T-cell (primary cell): ENCODE results near the gene DVL2. TPM values are rescaled to one million over a fixed set of nuclear protein-coding genes. Genes with fewer than 3 reads are reported as not detected.

Experiments
- ATAC-seq, 4 experiments: fragments of 200-7000 bp in 3 of 4; fragments of 150-1000 bp in 1 of 4; cut with Tn5 transposase; replicated peaks in 1 of 4; 1 replicate in 3 of 4; 2 replicates in 1 of 4; pipeline ENCODE4 v1.10.0; 2021; ENCODE audit warnings: moderate library complexity in 3 of 4, mild to moderate bottlenecking in 2 of 4, moderate number of reproducible peaks in 1 of 4
- CTCF ChIA-PET, 2 donors: fragments of 300-600 bp; sonication (Branson Sonifier 250); formaldehyde crosslinking; loops; one replicate each; lab custom pipeline; 2022; ENCODE audit warnings: antibody characterized with exemption in 2 of 2; lab: Charles Lee
- POLR2A ChIA-PET, 2 donors: fragments of 300-600 bp; sonication (Branson Sonifier 250); formaldehyde crosslinking; loops; one replicate each; lab custom pipeline; 2022; ENCODE audit warnings: antibody characterized with exemption in 2 of 2; lab: Charles Lee
- DNase-seq, 35 experiments: peaks; one replicate each; pipeline versions ENCODE4 v3.0.0 to v3.0.0-alpha.2; 2013 to 2023
- H3K27ac ChIP-seq: one replicate; pipeline ENCODE4 v1.5.1; 2013; ENCODE audit warnings: low read length
- H3K27me3 ChIP-seq, 2 experiments: replicated peaks in 1 of 2; 1 replicate in 1 of 2; 2 replicates in 1 of 2; pipeline versions ENCODE4 v1.6.1 to v1.7.0; 2013; ENCODE audit warnings: low read length in 1 of 2, mixed read lengths in 1 of 2; ENCODE audit not compliant: control insufficient read depth in 2 of 2, insufficient read depth in 2 of 2; ENCODE audit errors: extremely low read depth in 1 of 2
- H3K36me3 ChIP-seq, 2 donors: 1 replicate in 1 of 2; 2 replicates in 1 of 2; pipeline versions ENCODE4 v1.6.1 to v1.7.0; 2013; ENCODE audit warnings: low read length in 1 of 2; ENCODE audit not compliant: control insufficient read depth in 2 of 2, insufficient read depth in 1 of 2; ENCODE audit errors: extremely low read depth in 1 of 2
- H3K4me1 ChIP-seq, 2 experiments: 1 replicate in 1 of 2; 2 replicates in 1 of 2; pipeline versions ENCODE4 v1.6.1 to v1.7.0; 2013; ENCODE audit warnings: low read length in 2 of 2, mixed read lengths in 1 of 2; ENCODE audit not compliant: insufficient read depth in 2 of 2, control insufficient read depth in 1 of 2; ENCODE audit errors: extremely low read depth in 1 of 2
- H3K4me3 ChIP-seq, 2 donors: 1 replicate in 1 of 2; 2 replicates in 1 of 2; pipeline versions ENCODE4 v1.5.1 to v1.7.0; 2013; ENCODE audit warnings: mild to moderate bottlenecking in 2 of 2, low read length in 1 of 2, moderate library complexity in 1 of 2; ENCODE audit not compliant: control insufficient read depth in 1 of 2; ENCODE audit errors: extremely low read depth in 1 of 2
- H3K9me3 ChIP-seq: 2 replicates; pipeline ENCODE4 v1.7.0; 2013
- H3K27ac Mint-ChIP-seq, 2 donors: one replicate each; pipeline ENCODE4 v1.8.0; 2020 to 2021; ENCODE audit warnings: mild to moderate bottlenecking in 2 of 2, mixed read lengths in 2 of 2
- H3K27me3 Mint-ChIP-seq, 2 donors: one replicate each; pipeline ENCODE4 v1.8.0; 2021 to 2022; ENCODE audit warnings: mixed read lengths in 2 of 2
- H3K36me3 Mint-ChIP-seq: one replicate; pipeline ENCODE4 v1.8.0; 2021; ENCODE audit warnings: mixed read lengths
- H3K4me1 Mint-ChIP-seq, 3 donors: one replicate each; pipeline ENCODE4 v1.8.0; 2020 to 2022; ENCODE audit warnings: mixed read lengths in 3 of 3, mild to moderate bottlenecking in 1 of 3
- H3K4me3 Mint-ChIP-seq, 3 donors: one replicate each; pipeline ENCODE4 v1.8.0; 2020 to 2022; ENCODE audit warnings: mild to moderate bottlenecking in 3 of 3, mixed read lengths in 3 of 3, moderate library complexity in 3 of 3
- H3K9me3 Mint-ChIP-seq, 3 donors: one replicate each; pipeline ENCODE4 v1.8.0; 2020 to 2022; ENCODE audit warnings: mixed read lengths in 3 of 3
- whole genome bisulfite sequencing: methylation state at CpG from one replicate; pipeline ENCODE4 v1.1.5; 2013; ENCODE audit warnings: missing lambda C conversion rate; ENCODE audit not compliant: insufficient coverage; 5-methylcytosine and 5-hydroxymethylcytosine counted together
- total RNA-seq, 35 experiments: library from RNA in 6 of 35; stranded (reverse) in 6 of 35; fragments of 120-200 nt in 1 of 35; gene quantifications; one replicate each; pipeline versions ENCODE4 v1.2.1 to v1.2.4 and lab custom pipeline; 2013 to 2026

The DVL2 gene
- total RNA-seq, 5 donors from 2014 or later (not counting 1 experiment from before 2014, with no cell fraction given): 48.2 to 76.3 (median 70.4) TPM

DNA sequence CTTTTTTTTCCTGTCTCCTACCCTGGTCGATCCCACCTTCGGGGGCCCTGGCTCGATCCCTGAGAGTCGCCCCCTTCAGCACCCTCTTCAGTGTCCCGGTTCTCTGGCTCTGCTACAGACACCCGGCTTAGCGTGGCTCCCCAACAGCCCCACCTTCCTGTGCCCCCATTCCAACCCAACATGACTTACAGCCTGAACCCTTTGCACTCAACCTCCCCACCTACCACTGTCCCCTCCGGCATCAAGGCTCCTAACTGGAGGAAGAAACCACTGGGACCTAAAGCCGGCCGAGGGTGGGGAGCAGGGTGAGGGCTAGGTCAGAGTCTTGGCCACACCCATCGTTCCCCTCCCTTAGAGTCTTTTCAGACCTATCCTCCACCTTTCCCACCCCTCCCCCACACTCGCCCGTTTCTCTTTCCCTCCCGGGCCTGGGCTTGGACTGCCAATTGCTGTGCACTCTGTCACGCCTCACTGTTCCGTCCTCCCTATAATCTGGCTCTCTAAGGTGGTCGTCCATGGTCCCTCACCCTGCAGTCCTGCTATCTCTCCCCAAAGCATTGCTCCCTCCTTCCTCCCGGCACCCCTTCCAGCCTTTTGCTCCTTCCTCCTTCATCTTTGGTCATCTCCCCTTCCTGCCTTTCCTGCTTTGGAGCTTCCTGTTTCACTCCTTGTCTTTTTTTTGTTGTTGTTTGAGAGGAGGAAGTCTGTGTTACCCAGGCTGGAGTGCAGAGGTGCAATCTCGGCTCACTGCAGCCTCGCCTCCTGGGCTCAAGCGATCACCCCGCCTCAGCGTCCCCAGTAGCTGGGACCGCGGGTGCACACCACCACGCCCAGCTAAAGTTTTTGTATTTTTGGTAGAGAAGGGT is 28.9 kb upstream of the DVL2 start:
- DNase-seq (peak in 1 of 35 experiments; percentile 30), ATAC-seq (peak; percentile 7 to 44 (median 16))
- no peaks in the 10 kb centered on the region for H3K36me3 Mint-ChIP-seq
- Histone ChIP-seq H3K4me1 (peaks cover 6 to 35% of the 10 kb centered on the region in 2 experiments), H3K9me3 (no peaks in the 10 kb centered on the region), H3K27ac (no peak overlapping the region), H3K27me3 (peaks cover 0 to 51% of the 10 kb centered on the region in 2 experiments), H3K4me3 (peak overlapping the region; percentile 31 to 49), H3K36me3 (peaks cover 0 to 15% of the 10 kb centered on the region in 2 donors)
- H3K4me1 Mint-ChIP-seq: peaks cover 22 to 23% (median 22%) of the 10 kb centered on the region in 3 donors
- peaks cover 3 to 30% of the 10 kb centered on the region in 2 donors for H3K27me3 Mint-ChIP-seq
- CTCF ChIA-PET: no interaction called here
- WGBS: 8% methylated on average over 10 of the region's 26 CpGs
- no peaks in the 10 kb centered on the region for H3K9me3 Mint-ChIP-seq
- H3K27ac Mint-ChIP-seq: peak overlapping the region; percentile 60 to 79
- POLR2A ChIA-PET: interaction anchor here in 1 of 2 donors (0.6 kb wide), 1 partner anchor 73 kb away, joined by 3 read pairs; no protein-coding TSS in a partner anchor
- H3K4me3 Mint-ChIP-seq: peak overlapping the region; percentile 71 to 76 (median 76)

DNA sequence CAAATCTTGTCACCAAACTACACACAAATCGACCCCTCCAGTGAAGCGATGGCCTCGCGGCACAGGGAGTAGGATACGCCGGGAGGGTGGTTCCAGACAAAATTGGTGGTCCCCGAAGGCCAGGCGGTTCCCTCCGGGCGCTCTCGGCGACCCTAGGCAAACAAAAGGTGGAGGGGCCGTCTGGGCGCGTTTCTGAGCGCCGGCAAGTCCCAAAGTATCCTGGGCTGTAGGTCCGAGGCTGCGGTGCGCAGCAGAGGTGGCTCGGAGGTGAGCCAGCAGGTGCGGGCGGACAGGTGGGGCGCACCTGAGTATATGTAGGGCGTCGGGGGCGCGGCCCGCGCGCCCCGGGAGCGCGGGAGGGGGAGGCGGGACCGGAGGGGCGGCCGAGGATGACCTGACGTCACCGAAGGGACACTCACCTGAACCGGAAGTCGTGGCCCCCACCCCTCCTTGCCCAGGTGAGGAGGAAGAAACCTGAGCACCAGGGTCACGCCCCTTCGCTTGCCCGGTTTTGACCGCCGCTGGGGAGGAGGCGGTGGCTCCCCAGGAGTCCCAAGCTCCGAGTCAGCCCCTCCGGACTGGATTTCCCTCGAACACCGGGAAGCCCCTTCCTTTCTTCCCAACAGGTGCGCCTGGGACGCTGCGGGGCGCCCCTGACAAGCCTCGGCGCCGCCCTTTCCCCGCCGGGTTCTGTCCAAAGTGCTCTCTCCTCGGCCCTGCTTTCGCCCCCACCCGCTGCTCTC is 28.0 kb upstream of the DVL2 start, which contains the start of gene CLDN7:
Gene CLDN7, minus strand, starts transcription at position 287 of the 743 bp plus-strand sequence. CDS start 435 bp downstream, outside the sequence.
- Histone ChIP-seq H3K27me3 (peaks cover 0 to 47% of the 10 kb centered on the region in 2 experiments), H3K4me3 (peak within 1 kb of the TSS; percentile 49), H3K9me3 (no peaks in the 10 kb centered on the region), H3K36me3 (peaks cover 0 to 19% of the 10 kb centered on the region in 2 donors), H3K4me1 (peaks cover 6 to 35% of the 10 kb centered on the region in 2 experiments), H3K27ac (no peak within 1 kb of the TSS)
- ChIA-PET POLR2A (no interaction called here), CTCF (no interaction called here)
- peak within 1 kb of the TSS; percentile 71 to 76 (median 76) for H3K4me3 Mint-ChIP-seq
- H3K9me3 Mint-ChIP-seq: no peaks in the 10 kb centered on the region
- H3K27me3 Mint-ChIP-seq: peaks cover 3 to 30% of the 10 kb centered on the region in 2 donors
- peaks cover 22 to 23% (median 22%) of the 10 kb centered on the region in 3 donors for H3K4me1 Mint-ChIP-seq
- 15% methylated on average over 57 of the region's 64 CpGs for WGBS
- no peaks in the 10 kb centered on the region for H3K36me3 Mint-ChIP-seq
- peak in 1 of 4 experiments; percentile 23 for ATAC-seq
- peak within 1 kb of the TSS; percentile 60 to 79 for H3K27ac Mint-ChIP-seq
- DNase-seq: no peak

DNA sequence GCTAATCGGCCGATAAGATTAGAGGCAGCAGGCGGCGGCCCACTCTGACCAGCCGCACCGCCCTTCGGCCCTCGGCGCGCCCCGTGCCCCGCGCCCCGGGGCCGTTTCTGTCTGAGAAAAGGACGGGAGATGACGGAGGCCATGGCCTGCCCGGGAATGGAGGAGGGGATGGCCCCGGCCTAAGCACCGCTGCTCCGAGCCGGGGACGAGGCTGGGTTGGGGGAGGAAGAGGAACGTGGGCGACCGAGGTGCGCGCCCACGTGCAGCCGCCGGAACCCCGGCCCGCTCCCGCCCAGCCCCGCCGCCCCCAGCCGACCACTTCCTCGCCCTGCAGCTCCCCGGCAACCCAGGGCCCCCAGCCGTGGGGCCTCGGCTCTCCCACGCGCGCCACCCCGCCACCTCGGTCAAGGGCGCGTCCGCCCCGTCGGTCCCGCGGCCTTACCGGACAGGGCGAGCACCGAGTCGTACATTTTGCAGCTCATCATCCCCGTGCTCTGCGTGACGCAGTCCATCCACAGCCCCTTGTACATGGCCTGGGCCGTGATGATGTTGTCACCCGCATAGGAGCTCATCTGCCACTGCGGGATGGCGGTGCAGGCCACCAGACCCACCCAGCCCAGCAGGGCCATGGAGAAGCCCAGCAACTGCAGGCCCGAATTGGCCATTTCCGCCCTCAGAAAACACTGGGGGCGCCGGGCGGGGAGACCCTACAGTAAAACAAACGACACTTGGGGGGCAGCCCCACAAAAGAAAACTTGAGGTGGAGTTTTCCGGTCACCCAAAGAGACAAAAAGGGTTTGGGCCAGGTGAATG is 27.3 kb upstream of the DVL2 start:
- Mint-ChIP-seq H3K36me3 (peaks cover 3% of the 10 kb centered on the region), H3K27ac (peak overlapping the region; percentile 36 to 66), H3K9me3 (no peaks in the 10 kb centered on the region), H3K4me1 (peaks cover 22 to 23% (median 22%) of the 10 kb centered on the region in 3 donors), H3K27me3 (peaks cover 3 to 27% of the 10 kb centered on the region in 2 donors), H3K4me3 (peak overlapping the region; percentile 70 to 76 (median 73))
- peak overlapping the region; percentile 48 to 49 for H3K4me3 ChIP-seq
- ATAC-seq: peak; percentile 53 to 75 (median 67)
- no peak overlapping the region for H3K27ac ChIP-seq
- ChIA-PET POLR2A (no interaction called here), CTCF (no interaction called here)
- peaks cover 6 to 35% of the 10 kb centered on the region in 2 experiments for H3K4me1 ChIP-seq
- peak in 5 of 35 experiments; percentile 20 to 48 (median 32) for DNase-seq
- H3K36me3 ChIP-seq: peaks cover 0 to 26% of the 10 kb centered on the region in 2 donors
- no peaks in the 10 kb centered on the region for H3K9me3 ChIP-seq
- 7% methylated on average over 58 of the region's 71 CpGs for WGBS
- H3K27me3 ChIP-seq: peaks cover 0 to 42% of the 10 kb centered on the region in 2 experiments

DNA sequence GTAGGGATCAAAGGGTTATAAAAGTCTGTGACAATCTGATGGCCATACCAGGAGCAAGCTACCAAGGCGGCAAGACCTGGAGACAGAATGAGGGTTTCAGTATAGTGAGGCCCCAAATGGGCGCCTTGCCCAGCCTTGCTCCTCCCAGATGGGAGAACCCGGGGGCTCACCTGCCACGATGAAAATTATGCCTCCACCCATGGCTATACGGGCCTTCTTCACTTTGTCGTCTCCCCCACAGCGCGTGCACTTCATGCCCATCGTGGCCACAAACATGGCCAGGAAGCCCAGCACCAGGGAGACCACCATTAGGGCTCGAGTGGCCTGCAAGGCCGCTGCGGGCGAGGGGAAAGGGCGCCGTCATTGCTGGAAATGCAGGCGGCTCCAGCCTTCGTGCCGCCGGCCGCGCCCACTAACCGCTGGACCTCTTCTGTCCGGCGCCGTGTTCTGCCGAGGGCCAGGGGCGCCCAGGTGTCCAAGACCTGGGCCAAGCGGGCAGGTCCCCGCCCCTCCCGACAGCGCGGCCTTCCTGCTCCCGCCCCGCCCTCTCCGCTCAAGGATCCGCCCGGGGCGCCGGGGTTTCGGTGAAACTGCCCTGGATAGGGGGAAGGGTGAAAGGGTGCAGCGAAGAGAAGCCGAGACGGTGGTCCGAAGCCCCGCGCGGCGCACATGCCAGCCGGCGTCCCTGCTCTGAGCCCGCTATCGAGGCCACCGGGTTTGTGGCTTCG is 26.5 kb upstream of the DVL2 start:
- peaks cover 6 to 32% of the 10 kb centered on the region in 2 donors for H3K36me3 ChIP-seq
- Mint-ChIP-seq H3K4me3 (peak overlapping the region; percentile 70 to 76 (median 73)), H3K27me3 (peaks cover 3 to 25% of the 10 kb centered on the region in 2 donors), H3K27ac (peak overlapping the region; percentile 61 to 86), H3K36me3 (peaks cover 7% of the 10 kb centered on the region), H3K4me1 (peaks cover 22 to 23% (median 22%) of the 10 kb centered on the region in 3 donors), H3K9me3 (no peaks in the 10 kb centered on the region)
- CTCF ChIA-PET: interaction anchor here in 1 of 2 donors (1.1 kb wide), 1 partner anchor 18 kb away, joined by 3 read pairs; the partner anchor contains the start of gene GABARAP
- POLR2A ChIA-PET: interaction anchor here in 1 of 2 donors (0.5 kb wide), 1 partner anchor 42 kb away, joined by 3 read pairs; no protein-coding TSS in a partner anchor
- DNase-seq: peak in 6 of 35 experiments; percentile 30 to 51 (median 38)
- peaks cover 6 to 35% of the 10 kb centered on the region in 2 experiments for H3K4me1 ChIP-seq
- peak overlapping the region; percentile 48 to 49 for H3K4me3 ChIP-seq
- H3K9me3 ChIP-seq: no peaks in the 10 kb centered on the region
- WGBS: 26% methylated on average over 46 of the region's 54 CpGs
- peaks cover 0 to 37% of the 10 kb centered on the region in 2 experiments for H3K27me3 ChIP-seq
- H3K27ac ChIP-seq: peak overlapping the region; percentile 9
- peak; percentile 47 to 65 (median 61) for ATAC-seq

DNA sequence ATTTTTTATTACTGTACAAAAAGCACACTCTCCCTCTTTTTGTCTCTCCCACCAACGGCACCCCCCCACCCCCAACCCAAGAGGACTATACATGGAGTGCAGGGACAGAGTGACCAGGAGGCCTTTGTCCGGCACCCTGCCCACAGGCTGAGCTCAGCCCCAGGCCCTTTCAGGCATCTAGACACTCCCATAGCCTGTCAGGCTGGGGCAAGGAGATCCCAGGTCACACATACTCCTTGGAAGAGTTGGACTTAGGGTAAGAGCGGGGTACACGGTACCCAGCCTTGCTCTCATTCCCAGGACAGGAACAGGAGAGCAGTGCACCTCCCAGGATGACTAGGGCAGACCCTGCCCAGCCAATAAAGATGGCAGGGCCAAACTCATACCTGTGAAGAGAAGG is 25.8 kb upstream of the DVL2 start:
- Histone ChIP-seq H3K4me1 (peaks cover 6 to 35% of the 10 kb centered on the region in 2 experiments), H3K36me3 (peaks cover 6 to 35% of the 10 kb centered on the region in 2 donors), H3K4me3 (no peak overlapping the region), H3K27me3 (peaks cover 0 to 31% of the 10 kb centered on the region in 2 experiments), H3K9me3 (no peaks in the 10 kb centered on the region), H3K27ac (peak overlapping the region; percentile 9)
- Mint-ChIP-seq H3K27me3 (peaks cover 3 to 23% of the 10 kb centered on the region in 2 donors), H3K36me3 (peaks cover 7% of the 10 kb centered on the region), H3K4me3 (peak overlapping the region; percentile 52 to 76 (median 60)), H3K4me1 (peaks cover 22 to 23% (median 22%) of the 10 kb centered on the region in 3 donors), H3K9me3 (no peaks in the 10 kb centered on the region), H3K27ac (peak overlapping the region; percentile 61 to 74)
- ATAC-seq (no peak), DNase-seq (no peak)
- CTCF ChIA-PET: interaction anchor here in 1 of 2 donors (1.1 kb wide), 1 partner anchor 18 kb away, joined by 3 read pairs; the partner anchor contains the start of gene GABARAP
- POLR2A ChIA-PET: interaction anchor here in 1 of 2 donors (0.5 kb wide), 1 partner anchor 43 kb away, joined by 3 read pairs; no protein-coding TSS in a partner anchor
- WGBS: 88% methylated on average over 4 of the region's 4 CpGs
